Measurements from ENCODE around the gene RNF5.

- no peak for TF ChIP-seq POLR2A (IDR thresholded peaks at IDR 0.05)
- no peak for TF ChIP-seq CTCF (IDR thresholded peaks at IDR 0.05)
Observed at GRCh38 chr6:32149932-32150870, 28.0 kb upstream of the RNF5 start.

All from esophagus squamous epithelium (tissue), 4 donors.